Activated gamma-delta T cell (primary cell): ENCODE measurements around the gene CCDC68.

Source experiments
- DNase-seq: peaks from one replicate; lab custom pipeline; 2025; lab: John Stamatoyannopoulos, UW

The CCDC68 gene

DNA sequence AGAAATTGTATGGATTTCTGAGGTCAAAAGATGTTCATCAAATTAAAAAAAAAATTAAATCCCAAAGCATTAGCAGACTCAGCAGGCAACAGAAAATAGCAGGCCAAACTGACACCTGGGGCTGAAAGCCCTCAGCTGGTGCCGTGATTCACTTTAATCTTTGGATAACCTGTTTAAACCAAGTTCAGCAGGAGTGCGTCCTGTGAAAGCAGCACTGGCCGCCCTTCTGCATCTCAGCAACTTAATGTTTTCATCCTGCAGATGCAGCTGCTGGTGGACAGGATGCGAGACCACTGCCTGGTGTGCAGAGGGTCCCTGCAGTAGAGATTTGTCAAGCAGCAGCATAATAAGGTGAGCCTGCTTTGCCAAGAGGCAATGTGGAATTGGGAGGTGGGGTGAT is 41.2 kb downstream of the CCDC68 start:
- no peak for DNase-seq

DNA sequence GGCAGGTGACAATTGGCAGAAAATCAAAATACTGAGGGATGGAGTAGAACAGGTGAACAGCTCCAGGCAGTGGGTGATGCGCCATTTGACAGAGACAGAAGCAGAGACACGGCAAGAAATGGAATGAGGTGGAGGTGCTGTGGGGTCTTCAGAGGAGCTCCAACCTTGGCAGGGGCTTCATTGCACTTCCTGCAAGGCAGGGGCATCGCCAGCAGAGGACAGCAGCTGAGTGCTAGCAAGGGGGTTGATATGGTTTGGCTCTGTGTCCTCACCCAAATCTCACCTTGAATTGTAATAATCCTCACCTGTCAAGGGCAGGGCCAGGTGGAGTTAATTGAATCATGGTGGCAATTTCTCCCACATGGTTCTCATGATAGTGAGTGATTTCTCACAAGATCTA is 42.8 kb downstream of the CCDC68 start:
- DNase-seq = no peak

DNA sequence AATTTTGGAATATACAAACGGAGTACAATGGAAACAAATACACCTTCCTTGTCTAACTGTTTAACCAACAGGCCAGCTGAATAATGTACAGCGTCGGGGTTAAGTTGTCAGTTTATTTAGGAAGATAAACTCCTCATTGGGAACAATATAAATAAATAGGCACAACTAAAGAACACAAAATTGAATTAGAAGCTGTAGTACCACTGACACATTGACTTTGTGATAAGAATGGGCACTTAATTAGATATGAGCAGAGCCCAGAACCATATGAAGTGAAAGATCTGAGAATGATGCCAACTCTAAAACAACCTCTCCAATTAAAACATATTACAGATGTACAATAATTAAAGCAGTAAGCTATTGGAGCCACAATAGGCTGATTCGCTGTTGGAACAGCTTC is 44.4 kb downstream of the CCDC68 start:
- DNase-seq = no peak

DNA sequence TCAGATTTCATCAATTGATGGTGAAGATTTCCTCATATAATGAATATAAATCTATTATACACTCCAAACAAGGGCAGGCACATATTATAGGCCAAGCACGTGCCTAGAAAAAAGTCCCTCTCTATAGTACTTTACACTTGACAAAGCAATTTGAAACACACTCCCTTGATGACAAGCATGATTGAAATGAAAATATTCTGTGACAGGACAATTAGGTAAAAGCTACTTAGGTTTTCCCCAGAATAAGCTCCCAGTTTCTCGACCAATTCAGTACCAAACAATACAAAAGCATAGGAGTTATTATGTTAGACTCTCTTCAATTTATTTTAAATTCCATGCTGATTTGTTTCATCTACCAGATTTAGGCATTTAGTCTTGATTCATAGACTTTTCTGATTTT is 47.7 kb downstream of the CCDC68 start:
- no peak for DNase-seq

DNA sequence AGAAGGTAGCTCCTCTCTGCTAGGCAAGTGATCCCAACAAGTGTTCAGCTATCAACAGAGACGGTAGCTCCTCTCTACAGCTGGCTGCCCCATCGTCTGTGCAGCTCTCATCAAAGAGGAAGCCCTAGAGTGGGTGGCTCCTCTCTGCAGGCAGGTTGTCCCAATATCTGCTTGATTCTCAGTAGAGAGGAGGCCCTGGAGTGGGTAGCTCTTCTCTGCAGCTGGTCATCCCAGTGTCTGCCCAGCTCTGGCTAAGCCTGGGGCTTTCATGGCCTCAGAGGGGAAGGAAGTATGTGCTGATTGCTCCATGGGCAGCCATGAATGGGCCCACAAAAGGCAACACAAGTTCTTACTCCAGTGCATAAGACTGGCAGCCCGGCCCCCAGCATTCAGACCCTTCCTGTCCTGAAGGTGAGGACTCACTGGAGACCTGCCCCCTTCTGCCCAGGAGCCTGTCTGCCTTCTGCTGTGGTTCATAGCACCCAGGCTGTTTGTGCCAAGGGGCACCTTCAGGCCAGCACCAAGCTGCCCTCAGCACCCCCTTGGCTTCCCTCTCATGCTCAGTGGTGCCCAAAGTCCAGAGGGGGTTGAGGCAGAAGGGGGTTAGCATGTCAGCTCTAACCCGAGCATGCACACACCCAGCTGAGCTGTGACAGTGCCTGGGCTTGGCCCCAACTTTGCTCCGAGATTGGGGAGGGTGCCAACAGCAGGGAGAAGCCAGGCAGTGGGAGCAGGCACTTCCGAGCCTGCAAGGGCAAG is 48.9 kb downstream of the CCDC68 start:
- no peak for DNase-seq

DNA sequence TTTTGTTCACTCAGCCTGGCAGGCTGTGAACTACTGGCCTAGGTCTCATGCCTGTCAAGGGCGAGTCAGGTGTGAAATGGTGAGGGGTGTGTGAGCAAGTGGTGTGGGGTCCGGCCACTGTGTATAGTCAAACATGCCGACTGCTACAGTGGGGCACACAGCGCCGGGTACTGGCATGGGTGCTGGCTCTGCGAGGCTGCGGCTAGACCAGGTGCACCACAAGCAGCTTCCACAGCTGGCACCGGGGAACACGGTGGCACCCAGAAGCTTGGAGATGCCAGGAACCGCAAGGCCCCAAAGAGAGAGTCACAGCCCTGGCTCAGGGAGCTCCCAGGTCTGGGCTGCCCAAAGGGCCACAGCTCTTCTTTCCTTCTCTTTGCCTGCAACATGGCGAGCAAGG is 49.7 kb downstream of the CCDC68 start:
- no peak for DNase-seq

DNA sequence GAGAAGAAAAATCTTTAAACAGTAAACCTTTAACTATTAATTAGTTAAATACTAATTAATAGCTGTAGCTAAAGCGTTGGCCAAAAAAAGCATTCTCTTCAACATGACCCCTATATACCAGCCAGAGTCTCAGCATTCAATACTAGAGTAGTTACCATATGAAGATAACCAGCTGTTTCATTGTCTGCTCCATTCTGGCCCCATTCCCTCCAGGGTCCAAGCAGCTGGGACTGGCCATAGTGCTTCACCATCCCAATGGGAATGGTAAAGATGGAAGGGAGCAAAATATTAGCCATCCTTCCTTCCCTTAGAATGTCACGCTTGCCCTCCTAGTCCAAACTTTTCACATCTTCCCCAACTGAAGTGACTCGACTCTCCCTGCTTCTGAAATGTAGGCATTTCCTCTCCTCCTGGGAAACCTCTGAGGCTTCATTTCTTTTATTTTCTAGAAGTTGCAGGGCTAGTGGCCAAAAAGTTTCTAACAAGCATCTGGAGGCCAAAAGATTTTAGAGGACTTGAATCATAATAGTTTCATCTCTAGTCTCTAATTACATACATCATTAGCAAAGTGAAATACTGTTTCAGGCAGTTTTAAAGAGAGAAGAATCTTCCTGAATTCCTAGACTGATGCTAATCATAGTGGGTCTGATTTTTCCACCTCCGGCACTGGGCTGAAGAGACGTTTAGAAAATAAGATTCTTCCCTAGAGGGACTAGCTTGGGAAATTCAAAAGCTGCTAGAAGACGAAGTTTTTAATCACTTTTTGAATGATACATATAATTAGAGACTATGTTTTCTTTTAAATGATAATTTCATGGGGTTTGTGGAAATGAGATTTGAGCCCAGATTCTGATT is 52.7 kb downstream of the CCDC68 start:
- DNase-seq = no peak

DNA sequence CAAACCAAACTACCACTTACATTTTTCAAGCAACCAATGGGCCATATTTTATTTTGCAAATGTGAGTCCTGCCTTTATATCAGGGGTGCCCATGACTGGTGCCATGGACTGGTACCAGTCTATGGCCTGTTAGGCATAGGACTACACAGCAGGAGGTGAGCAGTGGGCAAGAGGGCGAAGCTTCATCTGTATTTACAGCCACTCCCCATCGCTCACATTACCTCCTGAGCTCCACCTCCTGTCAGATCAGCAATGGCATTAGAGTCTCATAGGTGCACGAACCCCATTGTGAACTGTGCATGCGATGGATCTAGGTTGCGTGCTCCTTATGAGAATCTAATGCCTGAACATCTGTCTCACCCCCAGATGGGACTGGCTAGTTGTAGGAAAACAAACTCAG is 53.6 kb downstream of the CCDC68 start:
- no peak for DNase-seq

DNA sequence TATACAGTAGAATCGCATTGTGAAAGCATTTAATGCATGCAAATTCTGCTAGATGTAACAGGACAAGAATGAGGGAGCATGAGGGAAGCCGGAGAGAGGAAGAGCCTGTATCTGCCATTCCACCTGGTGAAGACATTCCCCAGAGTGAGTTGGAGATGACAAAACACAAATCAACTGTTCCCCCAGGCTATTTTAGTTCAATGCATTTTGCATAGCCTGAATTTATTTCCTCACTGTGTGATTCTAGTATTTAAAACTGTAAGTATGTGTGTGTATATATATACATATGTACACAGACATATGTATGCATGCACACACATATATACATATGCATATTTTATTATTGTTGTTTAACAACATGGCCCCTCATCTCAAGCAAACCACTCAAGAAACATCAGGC is 54.7 kb downstream of the CCDC68 start:
- no peak for DNase-seq

DNA sequence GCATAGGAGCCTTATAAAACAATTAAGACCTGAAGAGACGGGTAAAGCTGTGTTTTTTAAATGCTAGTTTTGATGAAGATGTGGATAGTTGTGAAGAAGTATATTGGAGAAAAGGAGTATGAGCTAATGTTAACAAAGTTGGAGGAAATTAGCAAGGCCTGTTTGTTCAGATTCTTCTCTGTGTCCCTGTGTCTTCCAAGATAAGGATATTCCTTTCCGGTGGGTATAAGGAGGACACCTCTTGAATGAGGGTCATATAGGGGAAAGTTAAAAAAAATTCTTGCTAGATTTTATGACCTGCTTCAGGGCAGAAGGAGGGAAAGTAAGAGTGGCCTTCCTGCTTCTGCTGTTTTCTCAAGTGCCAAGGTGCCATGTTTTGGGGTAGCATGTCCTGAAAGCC is 59.0 kb downstream of the CCDC68 start:
- DNase-seq = no peak

DNA sequence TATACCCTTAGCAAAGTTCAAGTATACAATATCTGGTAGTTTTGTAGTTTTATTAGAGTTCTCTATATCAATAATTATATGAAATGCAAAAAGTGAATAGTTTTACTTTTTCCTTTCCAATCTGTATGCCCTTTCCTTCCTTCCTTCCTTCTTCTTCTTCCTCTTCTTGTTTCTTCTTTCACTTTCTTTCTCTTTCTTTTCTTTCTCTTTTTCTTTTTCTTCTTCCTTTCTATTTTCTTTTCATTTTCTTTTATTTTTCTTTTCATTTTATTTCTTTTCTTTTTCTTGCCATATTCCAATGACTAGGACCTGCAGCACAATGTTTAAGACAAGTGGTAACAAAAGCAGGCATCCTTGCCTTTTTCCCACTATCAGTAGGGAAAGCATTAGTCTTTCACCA is 59.8 kb downstream of the CCDC68 start:
- no peak for DNase-seq

DNA sequence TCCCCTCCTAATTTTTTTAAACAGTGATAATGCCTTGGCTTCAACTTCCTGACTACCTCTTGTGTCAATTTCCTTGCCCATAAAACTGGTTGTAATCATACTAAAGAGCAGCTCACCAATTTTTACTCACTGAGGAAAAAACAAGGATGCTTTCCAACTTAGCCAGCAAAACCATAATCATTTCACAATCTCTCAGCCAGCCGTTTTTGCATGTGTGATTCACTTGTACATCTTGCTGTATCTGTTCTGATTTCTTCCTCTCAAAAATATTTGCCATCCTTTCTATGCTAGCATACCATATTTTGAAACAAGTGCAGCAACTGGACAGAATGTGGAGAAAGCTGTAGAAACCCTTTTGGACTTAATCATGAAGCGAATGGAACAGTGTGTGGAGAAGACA is 70.3 kb downstream of the CCDC68 start:
- DNase-seq = no peak

DNA sequence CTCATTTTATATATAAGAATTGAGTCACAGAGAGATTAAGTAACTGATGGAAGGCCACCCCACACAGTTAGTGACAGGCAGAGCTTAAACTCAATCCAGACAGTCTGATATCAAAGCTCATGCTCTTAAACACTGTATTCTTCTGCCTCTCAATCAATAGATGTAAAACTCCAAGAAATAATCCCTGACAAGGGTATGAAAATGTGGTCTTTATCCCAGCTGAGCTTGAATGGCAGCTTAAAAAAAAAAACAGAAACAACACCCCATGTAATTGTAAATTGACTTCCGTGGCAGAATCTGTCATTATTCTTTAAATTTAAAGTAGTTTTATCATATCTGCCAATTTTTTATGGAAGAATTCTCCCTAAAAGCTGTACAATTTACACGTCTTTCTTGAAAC is 70.9 kb downstream of the CCDC68 start:
- DNase-seq = no peak

DNA sequence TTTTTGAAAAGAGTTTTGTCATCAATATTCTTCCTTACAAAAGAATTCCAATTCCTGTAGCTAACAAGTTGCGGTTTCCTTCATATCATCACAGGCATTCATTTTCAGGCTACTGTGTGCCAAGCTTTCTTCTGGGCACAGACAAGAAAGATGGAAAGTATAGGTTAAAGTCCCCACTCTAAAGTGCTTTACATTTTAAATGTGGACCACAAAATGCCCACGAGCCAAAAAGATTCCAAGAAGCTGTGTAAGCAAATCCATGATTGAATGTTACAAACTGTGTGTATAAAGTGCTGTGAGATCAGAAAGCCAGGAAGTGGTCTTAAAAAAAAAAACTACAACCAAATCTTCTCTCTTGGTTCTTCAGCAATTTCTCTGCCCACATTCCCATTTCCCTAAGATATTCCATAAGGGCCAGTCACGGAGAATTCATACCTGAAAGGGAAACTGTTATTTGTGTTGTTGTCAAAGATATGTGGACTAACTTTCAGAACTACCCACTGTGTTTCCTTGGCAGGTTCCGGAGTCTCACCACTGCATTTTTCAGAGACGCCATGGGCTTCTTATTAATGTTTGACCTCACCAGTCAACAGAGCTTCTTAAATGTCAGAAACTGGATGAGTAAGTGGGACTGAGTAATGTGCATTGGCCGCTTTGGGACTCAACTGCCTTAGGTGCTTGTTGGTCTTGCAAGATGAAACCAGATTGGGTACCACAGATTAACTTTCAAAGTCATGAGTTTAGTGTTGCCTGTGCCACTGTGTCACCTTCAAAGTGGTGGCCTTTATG is 75.3 kb downstream of the CCDC68 start:
- DNase-seq = no peak

DNA sequence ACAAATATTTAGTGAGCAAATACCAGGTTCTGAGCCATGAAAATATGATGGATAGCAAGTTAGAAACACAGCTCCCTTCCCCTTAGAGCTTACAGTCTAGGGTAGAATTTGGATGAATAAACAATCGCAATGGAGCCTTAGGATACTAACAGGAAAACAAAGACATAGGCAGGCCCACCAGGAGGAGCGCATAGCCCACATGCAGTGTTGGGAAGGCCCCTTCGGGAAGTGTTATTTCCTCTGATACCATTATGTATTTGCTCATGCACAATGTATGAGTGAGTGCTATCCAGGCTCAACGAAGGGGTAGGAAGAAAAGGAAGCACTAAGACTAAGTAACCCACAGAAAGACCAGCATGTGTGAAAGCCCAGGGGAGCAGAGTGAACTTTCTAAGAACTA is 76.9 kb downstream of the CCDC68 start:
- no peak for DNase-seq

DNA sequence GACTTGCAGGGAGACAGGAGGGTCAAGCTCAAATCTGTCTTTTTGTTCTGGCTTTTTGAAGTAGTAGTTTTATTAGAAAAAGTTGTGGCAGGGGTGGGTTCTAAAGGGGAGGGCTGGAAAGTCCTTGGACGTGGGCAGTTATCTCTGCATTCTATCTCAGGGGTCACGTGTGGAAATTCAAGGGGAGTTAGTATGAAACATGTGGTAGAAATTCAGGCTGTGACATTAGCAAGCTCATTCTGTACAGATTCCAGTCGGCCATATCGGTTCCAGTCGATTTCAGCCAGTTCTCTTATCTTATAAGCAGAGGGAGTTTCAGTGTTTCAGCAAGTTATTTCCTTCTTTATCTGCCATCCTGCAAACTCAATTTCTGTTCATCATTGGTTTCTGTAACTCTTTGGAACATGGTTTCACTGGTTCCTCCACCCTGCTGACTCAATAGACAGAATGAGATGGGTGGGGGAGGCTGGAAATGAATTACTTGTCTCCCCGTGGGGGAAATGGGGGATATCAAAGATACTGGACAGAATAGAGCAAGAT is 78.0 kb downstream of the CCDC68 start:
- no peak for DNase-seq

DNA sequence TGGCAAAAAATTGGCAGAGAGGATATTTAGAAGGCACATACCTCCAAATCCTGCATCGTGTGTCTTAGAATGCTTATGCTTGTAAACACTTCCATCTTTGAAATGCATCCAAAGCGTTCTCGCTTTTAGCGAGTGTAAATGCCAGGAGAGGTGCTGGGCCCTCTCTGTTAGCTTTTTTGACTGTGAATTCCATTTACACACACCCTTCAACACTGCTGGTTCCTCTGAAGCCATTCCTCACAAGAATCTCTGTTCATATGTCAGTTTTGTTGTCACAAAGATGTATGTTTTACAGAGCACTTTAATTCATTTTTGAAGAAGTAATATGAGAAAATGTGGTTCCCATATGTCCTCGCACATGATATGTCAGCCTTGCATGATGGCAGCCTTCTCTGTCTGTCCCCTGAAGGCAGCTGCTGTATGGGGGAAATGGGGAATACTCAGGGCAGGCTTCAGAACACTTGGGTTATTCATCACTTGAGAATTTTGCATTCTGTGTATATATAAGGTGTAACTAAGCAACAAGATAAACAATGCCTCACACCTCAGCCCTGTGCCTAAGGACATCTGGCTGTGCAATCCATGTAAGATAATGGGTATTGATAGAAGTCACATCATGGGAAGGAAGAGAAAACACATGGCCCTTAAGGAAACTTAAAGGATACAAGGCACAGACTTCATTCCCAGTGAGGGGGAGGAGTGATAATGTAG is 78.7 kb downstream of the CCDC68 start:
- no peak for DNase-seq

DNA sequence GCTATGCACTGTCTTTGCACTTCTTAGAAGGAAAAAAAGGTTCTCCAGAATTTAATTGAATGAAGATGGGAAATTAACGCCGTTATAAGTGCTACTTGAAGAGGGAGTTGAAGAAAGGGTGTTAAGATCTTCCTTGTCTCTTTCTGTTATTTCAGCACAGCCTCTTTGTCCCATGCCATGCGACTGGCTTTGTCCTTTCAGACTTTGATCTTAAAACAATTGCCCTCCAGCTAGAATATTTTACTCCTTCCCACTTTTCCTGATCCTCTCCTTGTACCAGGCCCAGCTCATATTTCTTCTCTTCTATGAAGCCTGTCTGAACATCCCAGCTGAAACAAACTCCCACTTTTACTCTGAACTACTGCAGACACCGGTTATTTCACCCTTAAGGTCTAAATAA is 79.6 kb downstream of the CCDC68 start:
- DNase-seq = no peak

DNA sequence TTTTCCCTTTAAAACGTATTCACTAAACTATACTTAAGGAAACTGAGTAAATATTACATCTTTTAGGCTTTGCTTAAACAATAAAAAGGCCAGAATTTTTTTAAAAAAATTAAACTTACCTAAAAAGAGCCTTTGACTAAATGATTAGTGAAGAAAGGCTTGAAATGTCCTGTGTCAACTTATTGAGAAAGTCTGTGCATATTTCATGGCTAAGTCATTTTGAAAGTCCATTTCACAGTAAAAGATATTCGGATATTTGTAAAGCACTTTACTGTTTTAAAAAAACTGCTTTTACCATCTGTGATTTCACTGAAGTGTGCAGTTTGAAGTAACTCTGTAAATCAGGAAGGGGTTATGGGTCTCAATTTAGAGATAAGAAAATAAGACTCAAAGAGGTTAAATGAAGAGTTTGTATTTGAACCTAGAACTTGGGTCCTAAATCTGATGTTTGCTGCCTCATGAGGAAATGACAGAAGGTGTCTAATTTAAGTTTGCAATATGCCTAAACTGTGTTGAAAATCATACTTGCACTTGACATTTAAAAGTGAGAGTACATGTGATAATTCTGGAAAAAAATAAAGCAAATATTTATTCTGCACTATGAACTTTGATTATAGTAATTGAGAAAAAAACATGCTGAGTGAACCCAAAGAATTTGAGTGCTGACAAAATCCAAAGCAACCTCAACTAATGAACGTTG is 80.5 kb downstream of the CCDC68 start:
- no peak for DNase-seq

DNA sequence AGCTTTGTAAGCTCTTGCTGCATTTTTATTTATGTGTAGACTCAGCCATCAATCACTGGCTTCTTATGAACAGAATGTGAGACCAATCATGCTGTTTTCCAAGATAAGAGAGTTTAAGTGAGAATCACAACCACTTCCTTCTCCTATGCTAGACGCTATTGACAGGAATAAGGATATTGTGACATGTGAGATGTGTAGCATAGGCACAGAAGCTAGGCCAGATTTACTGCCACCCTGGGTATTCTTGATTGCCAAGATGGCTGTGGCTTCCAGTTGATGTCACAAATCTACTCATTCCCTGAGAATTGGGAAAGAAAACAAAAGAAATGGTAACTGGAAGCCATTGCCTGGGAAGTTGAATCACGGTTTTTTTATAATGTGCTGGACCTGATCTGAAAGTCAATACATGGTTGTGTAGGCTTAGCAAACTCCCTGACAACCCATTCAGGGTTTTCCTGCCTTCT is 81.1 kb downstream of the CCDC68 start:
- no peak for DNase-seq

DNA sequence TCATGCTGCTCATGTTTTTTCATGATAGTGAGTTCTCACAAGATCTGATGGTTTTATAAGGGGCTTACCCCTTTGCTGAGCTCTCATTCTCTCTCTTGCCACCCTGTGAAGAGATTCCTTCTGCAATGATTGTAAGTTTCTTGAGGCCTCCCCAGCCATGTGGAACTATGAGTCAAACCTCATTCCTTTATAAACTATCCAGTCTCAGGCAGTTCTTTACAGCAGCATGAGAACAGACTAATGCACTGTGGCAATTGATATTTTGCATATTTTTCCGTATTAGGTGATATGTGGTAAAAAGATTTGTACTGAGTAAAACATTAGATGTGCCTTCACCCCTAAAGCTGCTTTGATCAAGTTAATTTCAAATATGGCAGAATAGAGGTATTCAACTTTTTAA is 82.2 kb downstream of the CCDC68 start:
- DNase-seq = no peak
